Pulmonary artery endothelial cell (primary cell): Measurements from ENCODE around the gene LCP2. TPM values are rescaled to one million over a fixed set of nuclear protein-coding genes. Genes with fewer than 3 reads are reported as not detected.

Experiments
- DNase-seq: peaks from one replicate; pipeline ENCODE4 v3.0.0-alpha.2; 2011; ENCODE audit warnings: low read depth, low spot score
- total RNA-seq: library from RNA; depleted of rRNA; stranded (reverse); fragments of >200 nt; gene quantifications from 2 replicates; pipeline ENCODE4 v1.2.3, GENCODE V29; 2014

LCP2 gene
- total RNA-seq, 1 donor from 2014 or later: not detected

DNA sequence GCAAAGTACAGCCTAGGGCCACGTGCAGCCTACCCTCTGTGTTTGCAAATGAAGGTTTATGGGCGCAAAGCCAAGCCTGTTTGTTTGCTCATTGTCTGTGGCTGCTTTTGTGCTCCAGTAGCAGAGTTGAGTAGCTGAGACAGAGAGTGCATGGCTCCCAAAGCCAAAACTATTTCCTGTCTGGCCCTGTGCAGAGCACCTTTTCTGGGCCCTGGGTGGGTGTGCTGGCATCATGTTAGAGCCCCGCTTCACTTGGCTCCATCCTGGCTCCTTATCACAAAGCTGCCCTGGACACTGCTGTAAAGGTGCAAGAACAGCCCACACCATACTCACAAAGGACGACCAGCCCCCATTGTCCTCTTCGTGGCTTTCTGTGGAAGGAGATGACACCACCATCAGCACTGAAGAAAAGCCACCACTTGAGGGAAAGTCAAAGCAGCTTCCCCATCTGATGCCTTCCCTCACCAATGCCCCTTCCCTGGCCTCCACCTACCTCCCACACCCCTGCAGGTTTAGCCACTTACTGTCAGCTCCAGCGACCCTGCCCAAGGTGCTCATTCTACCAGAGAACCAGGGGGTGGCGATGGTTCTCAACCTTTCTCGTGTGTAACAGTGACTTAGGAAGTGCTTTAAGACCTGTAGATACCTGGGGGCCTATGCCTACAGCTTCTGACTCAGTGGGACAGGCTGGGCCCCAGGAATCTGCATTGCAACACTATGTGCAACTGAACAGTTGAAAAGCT is 23.4 kb downstream of the LCP2 start:
- DNase-seq: no peak

DNA sequence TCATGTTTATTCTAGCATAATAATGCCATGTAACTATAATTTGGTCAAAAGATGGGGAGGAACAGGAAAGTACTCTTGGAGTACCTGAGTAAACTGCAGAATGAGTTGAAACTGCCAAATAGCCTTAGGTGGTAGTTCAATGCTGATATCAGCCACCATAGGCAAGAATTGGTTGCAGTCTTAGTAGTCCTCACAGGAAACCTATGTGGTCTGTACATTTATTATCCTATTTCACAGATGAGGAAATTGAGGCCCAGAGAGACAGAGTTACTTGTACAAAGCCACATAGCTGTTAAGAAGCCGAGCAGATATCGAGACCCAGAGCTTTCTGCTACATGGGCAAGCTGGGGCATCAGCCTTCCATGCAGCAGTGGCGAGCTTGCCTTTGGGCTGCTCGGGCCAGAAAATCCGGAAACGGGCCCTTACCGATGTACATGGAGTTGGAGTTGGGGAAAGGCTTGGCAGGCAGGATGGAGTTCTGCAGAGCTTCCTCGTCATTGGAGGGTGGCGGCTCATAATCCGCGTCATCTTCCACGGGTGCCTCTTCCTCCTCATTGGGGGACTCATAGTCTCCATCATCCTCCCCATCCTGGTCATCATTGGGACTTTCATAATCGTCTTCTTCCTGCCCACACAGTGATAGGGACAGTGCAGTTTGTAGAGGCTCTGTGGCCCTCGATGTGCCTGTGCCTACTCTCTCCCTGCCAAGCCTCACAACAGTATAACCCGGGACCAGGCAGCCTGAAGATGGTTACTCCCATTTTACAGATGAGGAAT is 27.1 kb downstream of the LCP2 start:
- no peak for DNase-seq

DNA sequence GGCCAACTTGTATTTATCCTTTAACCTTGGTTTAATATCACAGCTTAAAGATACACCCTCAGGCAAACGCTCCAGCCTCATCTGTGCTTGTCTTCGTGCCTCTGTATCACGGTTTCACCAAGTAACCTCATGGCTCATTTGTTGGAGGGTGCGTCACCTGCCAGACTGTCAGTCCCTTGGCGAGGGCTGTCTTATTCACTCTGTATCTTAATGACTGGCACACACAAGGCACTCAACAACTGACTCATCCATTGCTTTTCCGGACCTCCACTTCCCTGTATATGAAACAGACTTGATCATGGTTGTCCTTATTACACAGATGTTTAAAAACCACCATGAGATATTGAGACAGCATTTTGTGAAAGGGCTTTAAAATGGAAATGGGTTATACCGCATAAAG is 28.0 kb downstream of the LCP2 start:
- DNase-seq: peak; percentile 26

DNA sequence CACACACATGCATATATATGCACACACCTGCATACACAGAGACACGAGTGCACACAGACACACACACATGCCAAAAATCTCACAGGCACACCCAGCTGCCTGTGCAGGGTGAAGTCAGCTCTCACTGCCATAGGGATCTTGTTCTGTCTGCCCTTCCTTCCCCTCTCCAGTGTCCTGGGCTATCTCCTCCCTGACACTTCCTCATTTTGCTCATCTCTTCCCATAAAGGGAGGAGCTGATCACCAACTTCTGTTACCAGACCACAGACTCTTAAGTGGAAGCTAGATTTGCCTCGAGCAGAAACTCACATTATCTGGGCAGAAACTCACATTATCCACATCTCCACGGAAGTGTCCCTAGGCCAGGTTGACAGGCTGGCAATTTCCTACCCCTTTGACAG is 28.7 kb downstream of the LCP2 start:
- DNase-seq: no peak

- no peak for DNase-seq
Measured at GRCh38 chr5:170268153-170268689, 29.4 kb downstream of the LCP2 start.

DNA sequence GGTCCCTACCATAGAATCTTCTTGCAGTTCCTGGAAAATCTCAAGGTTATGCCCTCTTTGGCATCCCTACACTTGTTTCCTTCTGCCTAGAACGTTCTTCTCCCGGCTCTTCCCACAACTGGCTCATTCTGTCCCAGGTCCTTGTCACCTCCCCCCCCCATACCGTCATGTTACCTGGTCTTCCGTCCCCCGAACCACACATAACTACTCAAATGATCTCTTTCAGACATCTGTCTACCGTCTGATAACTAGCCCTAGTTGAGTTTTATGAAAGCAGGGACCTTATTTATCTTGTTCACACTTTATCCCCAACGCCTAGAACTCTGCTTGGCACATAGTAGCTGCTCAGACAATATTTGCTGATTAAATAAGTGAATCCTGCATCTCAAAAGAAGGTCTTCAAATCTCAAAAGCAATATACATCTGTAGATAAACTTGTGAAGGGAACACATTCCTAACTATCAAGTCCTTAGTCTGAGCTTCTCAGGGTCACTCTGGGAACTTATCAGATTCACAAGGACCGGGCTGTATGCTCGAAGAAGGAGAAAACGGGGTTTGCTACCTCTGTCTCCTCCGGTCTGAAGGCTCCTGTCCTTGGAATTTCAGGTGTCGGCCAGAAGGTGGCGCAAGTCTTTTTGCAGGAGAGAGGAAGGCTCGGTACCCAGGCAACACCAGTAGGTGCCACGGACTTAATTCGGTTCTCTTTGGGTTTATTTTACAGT is 30.0 kb downstream of the LCP2 start:
- peak; percentile 50 for DNase-seq

DNA sequence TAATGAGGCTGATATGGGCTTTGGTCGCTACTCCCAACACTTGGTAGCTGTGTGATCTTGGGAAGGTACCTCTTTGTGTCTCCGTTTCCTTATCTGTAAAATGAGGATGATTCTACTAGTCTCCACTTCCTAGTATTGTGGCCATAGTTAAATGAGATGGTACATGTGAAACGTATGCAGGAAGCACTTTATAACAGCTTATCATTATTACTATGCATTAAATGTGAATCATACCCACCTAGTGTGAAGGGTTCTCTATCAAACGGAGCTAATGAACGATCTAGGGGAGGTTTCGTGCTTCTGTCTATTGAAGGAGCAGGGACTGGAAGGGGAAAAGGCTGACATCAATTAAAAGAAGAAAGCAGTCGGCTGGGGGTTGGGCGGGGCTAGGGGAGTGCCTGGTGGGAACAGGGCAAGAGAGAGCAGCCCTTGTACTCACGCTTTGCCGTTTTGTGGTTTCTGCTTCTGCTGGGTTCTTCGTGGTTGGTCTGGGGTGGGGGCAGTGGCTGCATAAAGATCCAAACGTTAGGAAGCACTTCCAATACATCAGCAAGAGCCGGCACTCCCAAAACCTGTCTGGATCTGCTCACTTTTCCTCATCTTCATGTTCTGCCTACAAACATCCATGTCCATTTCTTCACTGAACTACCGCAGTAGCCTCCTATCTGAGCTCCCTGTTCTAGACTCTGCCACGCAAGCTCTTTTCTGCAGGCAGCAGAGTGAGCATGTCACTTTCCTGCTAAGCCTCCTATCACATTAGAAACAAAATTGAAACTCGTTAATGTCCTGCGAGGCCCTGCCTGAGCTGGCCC is 30.8 kb downstream of the LCP2 start:
- no peak for DNase-seq

GRCh38 chr5:170265522-170265921 is 32.1 kb downstream of the LCP2 start:
- no peak for DNase-seq

- DNase-seq: no peak
Measured at GRCh38 chr5:170263906-170264305, 33.7 kb downstream of the LCP2 start.

- no peak for DNase-seq
Measured at GRCh38 chr5:170262061-170263045, 35.2 kb downstream of the LCP2 start.

- no peak for DNase-seq
Measured at GRCh38 chr5:170261528-170262043, 36.0 kb downstream of the LCP2 start.

DNA sequence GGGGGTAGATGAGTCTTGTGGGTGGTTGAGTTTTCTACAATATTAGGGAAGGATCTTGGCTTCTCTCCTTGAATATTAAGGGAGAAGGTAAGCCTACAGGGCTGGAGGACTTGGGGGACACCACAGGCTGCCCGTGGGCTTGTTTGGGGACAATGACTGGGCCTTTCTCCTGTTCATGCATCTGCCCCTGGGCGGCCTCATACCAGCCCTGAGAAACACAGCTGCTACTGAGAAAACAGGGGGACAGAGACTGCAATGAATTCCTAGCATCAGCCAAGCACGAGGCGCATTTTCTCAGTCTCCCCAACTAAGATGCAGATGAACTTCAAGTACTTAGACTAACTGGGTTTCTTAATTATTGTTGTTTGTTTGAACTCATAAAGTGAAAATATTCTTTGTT is 40.2 kb downstream of the LCP2 start:
- no peak for DNase-seq

DNA sequence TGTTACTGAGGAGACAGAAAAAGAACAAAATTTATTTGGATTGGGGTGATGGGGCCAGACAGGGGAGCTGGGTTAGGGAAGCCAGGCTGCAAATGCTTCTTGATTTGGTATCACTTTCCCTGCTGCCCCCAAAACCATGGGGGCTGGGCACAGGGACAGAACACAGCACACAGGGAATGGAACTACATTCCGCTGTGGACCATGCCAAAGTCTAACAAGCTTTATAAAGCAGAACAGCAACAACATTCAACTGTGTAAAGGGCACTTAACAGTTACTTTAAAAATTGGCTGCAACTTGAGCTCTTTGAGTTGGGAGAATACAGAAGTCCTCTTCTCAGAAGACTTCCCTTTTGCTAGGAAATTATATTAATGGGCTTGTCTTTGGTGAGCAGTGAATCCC is 41.0 kb downstream of the LCP2 start:
- no peak for DNase-seq

- DNase-seq: no peak
Measured at GRCh38 chr5:170254056-170254455, 43.5 kb downstream of the LCP2 start.

DNA sequence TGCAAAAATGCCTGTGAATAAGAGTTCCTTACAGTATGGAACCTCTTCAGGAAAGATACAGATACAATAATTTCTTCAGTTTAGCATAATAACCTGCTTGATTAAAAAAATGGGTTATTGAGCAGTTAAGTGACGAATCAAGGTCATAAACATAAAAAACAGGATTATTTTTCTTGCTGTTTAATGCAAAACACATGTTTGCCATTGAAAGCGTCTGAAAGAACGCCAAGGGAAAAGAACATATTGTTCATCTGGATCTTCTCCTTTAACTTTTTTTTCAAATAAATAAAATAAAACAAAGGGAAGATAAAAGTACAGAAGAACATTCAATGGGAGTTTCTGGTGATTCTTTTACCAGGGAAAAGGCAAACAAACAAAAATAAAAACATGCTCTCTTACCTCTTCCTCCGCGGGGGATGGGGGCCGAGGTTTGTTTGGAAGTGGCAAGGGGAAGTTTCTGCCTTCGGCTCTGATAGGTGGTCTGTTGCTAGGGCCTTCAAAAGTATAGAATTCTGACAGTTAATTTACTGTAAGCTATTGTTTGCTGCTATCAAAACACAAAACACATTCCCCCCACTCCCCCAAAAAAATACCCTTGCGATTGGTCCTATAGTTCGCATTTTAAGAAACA is 44.7 kb downstream of the LCP2 start:
- DNase-seq: no peak

DNA sequence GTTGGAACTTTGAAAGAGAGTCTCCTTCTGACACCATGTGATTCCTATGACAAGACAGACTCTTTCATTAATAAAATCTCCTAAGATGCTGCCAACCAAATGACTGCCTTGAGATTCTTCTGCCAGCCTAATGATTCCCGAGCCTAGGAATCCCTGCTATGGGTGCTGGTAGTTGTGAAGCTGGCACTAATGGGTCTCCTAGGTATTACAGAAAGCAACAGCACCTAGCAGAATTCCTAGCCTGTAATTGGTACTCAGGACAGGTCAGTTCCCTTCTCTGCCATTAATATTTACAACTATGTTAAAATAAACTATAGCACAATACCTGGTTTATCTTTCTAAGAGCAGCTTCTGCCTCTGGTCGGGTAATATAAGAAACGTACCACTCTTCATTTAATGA is 45.5 kb downstream of the LCP2 start:
- no peak for DNase-seq

DNA sequence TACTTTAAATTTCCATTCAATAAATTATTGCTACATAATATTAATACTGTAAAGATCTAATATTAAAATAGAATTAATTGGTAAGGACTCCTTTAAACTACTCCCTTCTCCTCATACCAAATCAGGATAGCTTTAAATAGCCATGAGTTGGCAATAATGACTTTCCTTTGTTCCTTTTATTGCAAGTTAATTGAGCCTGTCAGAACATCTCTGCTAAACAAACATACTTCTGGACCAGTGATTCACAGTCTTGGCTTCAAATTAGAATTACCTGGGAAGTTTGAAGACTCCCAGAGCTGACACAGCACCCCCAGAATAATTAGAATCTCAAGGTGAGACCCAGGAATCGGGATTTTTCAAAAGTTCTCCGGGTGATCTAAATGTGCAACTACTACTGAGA is 46.1 kb downstream of the LCP2 start:
- DNase-seq: no peak

- DNase-seq: no peak
Measured at GRCh38 chr5:170250810-170251317, 46.7 kb downstream of the LCP2 start.

GRCh38 chr5:170249355-170249754 is 48.2 kb downstream of the LCP2 start:
- DNase-seq: no peak
